HUES6 (cell line): ENCODE data around the gene HAT1.
"Not testable (repeated sequence)": the region's sequence is repeated elsewhere in the genome, so short reads cannot be mapped to it uniquely, and the experiment has no call there.

Experiments used
- H3K27ac ChIP-seq: 2 replicates; pipeline ENCODE4 v1.7.0; 2013; ENCODE audit warnings: low read depth, mild to moderate bottlenecking, low read length, inconsistent platforms
- H3K27me3 ChIP-seq: 2 replicates; pipeline ENCODE4 v1.6.1; 2013; ENCODE audit warnings: low read length; ENCODE audit not compliant: control insufficient read depth, insufficient read depth
- H3K36me3 ChIP-seq: 2 replicates; pipeline ENCODE4 v1.6.1; 2013; ENCODE audit warnings: low read length; ENCODE audit not compliant: control insufficient read depth, insufficient read depth
- H3K4me1 ChIP-seq: 2 replicates; pipeline ENCODE4 v1.6.1; 2013; ENCODE audit warnings: low read length; ENCODE audit not compliant: control insufficient read depth, insufficient read depth
- H3K4me3 ChIP-seq: 2 replicates; pipeline ENCODE4 v1.5.1; 2013; ENCODE audit warnings: low read depth, low read length
- H3K9ac ChIP-seq: one replicate; pipeline ENCODE4 v1.6.1; 2013; ENCODE audit warnings: mild to moderate bottlenecking, low read length
- H3K9me3 ChIP-seq: 2 replicates; pipeline ENCODE4 v1.6.1; 2013; ENCODE audit warnings: low read depth, low read length; ENCODE audit not compliant: control insufficient read depth, insufficient read depth

The HAT1 gene

GRCh38 chr2:171968509-171968908 is 46.2 kb downstream of the HAT1 start:
- Histone ChIP-seq H3K4me3 (no peak overlapping the region), H3K9ac (no peak overlapping the region), H3K4me1 (no peaks in the 10 kb centered on the region), H3K27ac (no peak overlapping the region), H3K36me3 (peaks cover 37% of the 10 kb centered on the region), H3K27me3 (no peaks in the 10 kb centered on the region), H3K9me3 (no peaks in the 10 kb centered on the region)

GRCh38 chr2:171972329-171972982 is 50.2 kb downstream of the HAT1 start:
- Histone ChIP-seq H3K4me3 (no peak overlapping the region), H3K9ac (no peak overlapping the region), H3K27ac (no peak overlapping the region), H3K36me3 (peaks cover 27% of the 10 kb centered on the region), H3K9me3 (no peaks in the 10 kb centered on the region), H3K27me3 (no peaks in the 10 kb centered on the region), H3K4me1 (no peaks in the 10 kb centered on the region)

- Histone ChIP-seq H3K27ac (no peak overlapping the region), H3K27me3 (no peaks in the 10 kb centered on the region), H3K4me3 (no peak overlapping the region), H3K9ac (no peak overlapping the region), H3K9me3 (no peaks in the 10 kb centered on the region), H3K36me3 (peaks cover 57% of the 10 kb centered on the region), H3K4me1 (no peaks in the 10 kb centered on the region)
These were observed 56.8 kb downstream of the HAT1 start for GRCh38 chr2:171979103-171979502.

- not testable (repeated sequence) for H3K27ac ChIP-seq, H3K9ac ChIP-seq, H3K4me3 ChIP-seq, H3K9me3 ChIP-seq, H3K4me1 ChIP-seq, H3K27me3 ChIP-seq
- H3K36me3 ChIP-seq: peaks cover 32% of the 10 kb centered on the region
These were observed 61.7 kb downstream of the HAT1 start for GRCh38 chr2:171983924-171984323.

- Histone ChIP-seq H3K9ac (no peak overlapping the region), H3K27me3 (no peaks in the 10 kb centered on the region), H3K4me1 (no peaks in the 10 kb centered on the region), H3K27ac (no peak overlapping the region), H3K9me3 (no peaks in the 10 kb centered on the region), H3K36me3 (peaks cover 21% of the 10 kb centered on the region), H3K4me3 (no peak overlapping the region)
These were observed 62.8 kb downstream of the HAT1 start for GRCh38 chr2:171985076-171985475.

- H3K9me3 ChIP-seq: no peaks in the 10 kb centered on the region
- H3K9ac ChIP-seq: no peak overlapping the region
- H3K36me3 ChIP-seq: peaks cover 9% of the 10 kb centered on the region
- H3K27me3 ChIP-seq: no peaks in the 10 kb centered on the region
- no peak overlapping the region for H3K27ac ChIP-seq
- H3K4me1 ChIP-seq: no peaks in the 10 kb centered on the region
- H3K4me3 ChIP-seq: no peak overlapping the region
These were observed 64.5 kb downstream of the HAT1 start for GRCh38 chr2:171986778-171987177.

- Histone ChIP-seq H3K4me3 (no peak overlapping the region), H3K27ac (no peak overlapping the region), H3K36me3 (no peaks in the 10 kb centered on the region), H3K9ac (no peak overlapping the region), H3K9me3 (no peaks in the 10 kb centered on the region), H3K4me1 (no peaks in the 10 kb centered on the region), H3K27me3 (no peaks in the 10 kb centered on the region)
These were observed 68.8 kb downstream of the HAT1 start for GRCh38 chr2:171991027-171991426.

- Histone ChIP-seq H3K4me1 (no peaks in the 10 kb centered on the region), H3K27ac (no peak overlapping the region), H3K9ac (no peak overlapping the region), H3K27me3 (peaks cover 18% of the 10 kb centered on the region), H3K4me3 (no peak overlapping the region), H3K9me3 (no peaks in the 10 kb centered on the region), H3K36me3 (no peaks in the 10 kb centered on the region)
These were observed 73.3 kb downstream of the HAT1 start for GRCh38 chr2:171995586-171995985.

GRCh38 chr2:171996021-171996420 is 73.8 kb downstream of the HAT1 start:
- no peak overlapping the region for H3K27ac ChIP-seq
- no peak overlapping the region for H3K9ac ChIP-seq
- H3K9me3 ChIP-seq: no peaks in the 10 kb centered on the region
- H3K4me3 ChIP-seq: no peak overlapping the region
- H3K4me1 ChIP-seq: no peaks in the 10 kb centered on the region
- H3K36me3 ChIP-seq: no peaks in the 10 kb centered on the region
- peaks cover 18% of the 10 kb centered on the region for H3K27me3 ChIP-seq

GRCh38 chr2:171997031-171997430 is 74.8 kb downstream of the HAT1 start:
- H3K27me3 ChIP-seq: peaks cover 18% of the 10 kb centered on the region
- not testable (repeated sequence) for H3K4me3 ChIP-seq, H3K36me3 ChIP-seq

GRCh38 chr2:171999161-171999560 is 76.9 kb downstream of the HAT1 start:
- Histone ChIP-seq H3K9me3 (no peaks in the 10 kb centered on the region), H3K4me1 (no peaks in the 10 kb centered on the region), H3K27me3 (peaks cover 18% of the 10 kb centered on the region), H3K36me3 (no peaks in the 10 kb centered on the region), H3K27ac (no peak overlapping the region), H3K9ac (peak overlapping the region; percentile 18), H3K4me3 (peak overlapping the region; percentile 84)

More at GRCh38 chr2:171997031-171997430, 74.8 kb downstream of the HAT1 start:
- H3K4me1 ChIP-seq, H3K9me3 ChIP-seq, H3K9ac ChIP-seq, H3K27ac ChIP-seq: not testable (repeated sequence)
